HG03565 (cell line): ENCODE data around the gene OAS1.

ENCODE experiments used
- ATAC-seq: cut with Tn5 transposase; IDR thresholded peaks from one replicate; pipeline ENCODE4 v1.9.1; 2021; ENCODE audit warnings: mild to moderate bottlenecking, moderate library complexity; ENCODE audit not compliant: unreplicated experiment

The OAS1 gene

DNA sequence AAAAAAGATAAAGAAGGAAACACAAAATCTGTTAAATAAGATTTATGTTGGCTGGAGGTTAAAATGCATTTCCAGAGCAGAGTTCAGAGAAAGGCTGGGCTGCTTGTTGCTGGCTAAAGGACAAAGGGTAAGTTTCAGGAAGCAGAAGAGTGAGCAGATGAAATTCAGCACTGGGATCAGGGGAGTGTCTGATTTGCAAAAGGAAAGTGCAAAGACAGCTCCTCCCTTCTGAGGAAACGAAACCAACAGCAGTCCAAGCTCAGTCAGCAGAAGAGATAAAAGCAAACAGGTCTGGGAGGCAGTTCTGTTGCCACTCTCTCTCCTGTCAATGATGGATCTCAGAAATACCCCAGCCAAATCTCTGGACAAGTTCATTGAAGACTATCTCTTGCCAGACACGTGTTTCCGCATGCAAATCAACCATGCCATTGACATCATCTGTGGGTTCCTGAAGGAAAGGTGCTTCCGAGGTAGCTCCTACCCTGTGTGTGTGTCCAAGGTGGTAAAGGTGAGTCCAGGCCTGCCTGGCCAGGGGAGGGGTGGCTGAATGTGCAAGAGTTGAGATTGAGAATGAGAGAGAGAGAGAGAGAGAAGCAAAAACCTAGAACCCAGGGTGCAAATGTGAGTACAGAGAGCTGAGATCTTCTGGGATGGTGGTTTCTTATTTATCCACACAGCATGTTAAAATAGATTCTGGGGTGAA is at the start of gene OAS1:
OAS1 (plus strand) TSS at position 251 of the 703 bp plus-strand sequence; CDS start at position 329, 78 bp downstream.
- ATAC-seq: peak; percentile 59

DNA sequence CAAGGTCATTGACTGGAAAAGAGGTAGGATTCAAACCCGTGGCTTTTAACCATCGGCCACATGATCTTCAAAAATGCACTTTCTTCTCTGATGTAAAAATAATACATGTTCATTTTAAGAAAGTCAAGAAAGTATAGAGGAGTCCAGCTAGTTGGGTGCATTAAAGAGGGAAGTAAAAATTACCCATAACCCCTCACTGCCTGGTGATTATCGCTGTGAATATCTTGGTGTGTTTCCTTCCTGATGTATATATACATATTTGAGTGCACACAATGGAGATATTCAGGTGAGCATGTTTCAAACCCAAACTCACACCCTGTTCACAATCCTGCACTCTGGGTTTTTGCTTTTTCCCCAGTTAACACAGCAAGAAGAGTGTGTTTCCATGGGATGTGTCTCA is 47.5 kb upstream of the OAS1 start:
- no peak for ATAC-seq

DNA sequence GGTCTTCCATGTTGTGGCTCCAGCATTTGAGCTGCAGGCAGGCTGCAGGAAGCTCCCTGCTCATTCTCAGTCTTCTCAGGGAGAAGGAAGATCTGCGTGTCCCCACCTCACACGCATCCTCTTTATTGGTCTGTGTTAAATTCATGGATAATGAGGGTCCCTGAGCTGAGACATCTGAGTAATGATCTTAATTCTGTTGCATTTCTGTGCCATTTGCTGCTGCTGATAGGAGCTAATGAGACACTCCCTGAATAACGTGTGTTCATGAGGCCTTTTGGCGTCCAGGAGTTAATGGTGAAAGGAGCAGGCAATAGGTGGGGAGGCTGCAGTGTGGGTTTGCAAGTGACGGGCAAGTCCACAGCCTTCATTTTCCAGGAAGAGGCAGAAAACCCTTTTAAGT is 46.6 kb upstream of the OAS1 start:
- no peak for ATAC-seq

DNA sequence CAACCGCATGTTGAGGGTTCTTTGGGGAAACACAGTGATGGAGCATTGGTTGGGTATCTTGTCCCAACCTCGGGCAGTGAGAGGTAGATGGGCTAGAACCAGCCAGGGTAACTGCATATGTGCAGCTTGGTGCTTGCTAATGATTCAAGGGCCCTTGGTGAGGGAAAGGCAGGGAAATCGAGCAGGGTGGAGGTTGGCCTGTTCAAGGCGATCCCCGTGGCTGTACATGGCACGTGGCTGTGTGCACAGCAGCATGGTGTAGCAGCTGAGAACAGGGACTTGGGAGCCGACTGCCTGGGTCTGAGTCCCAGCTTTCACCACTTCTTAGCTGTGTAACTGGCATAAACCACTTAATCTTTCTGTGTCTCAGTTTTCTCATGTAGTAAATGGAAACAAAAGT is 45.5 kb upstream of the OAS1 start:
- ATAC-seq: no peak

DNA sequence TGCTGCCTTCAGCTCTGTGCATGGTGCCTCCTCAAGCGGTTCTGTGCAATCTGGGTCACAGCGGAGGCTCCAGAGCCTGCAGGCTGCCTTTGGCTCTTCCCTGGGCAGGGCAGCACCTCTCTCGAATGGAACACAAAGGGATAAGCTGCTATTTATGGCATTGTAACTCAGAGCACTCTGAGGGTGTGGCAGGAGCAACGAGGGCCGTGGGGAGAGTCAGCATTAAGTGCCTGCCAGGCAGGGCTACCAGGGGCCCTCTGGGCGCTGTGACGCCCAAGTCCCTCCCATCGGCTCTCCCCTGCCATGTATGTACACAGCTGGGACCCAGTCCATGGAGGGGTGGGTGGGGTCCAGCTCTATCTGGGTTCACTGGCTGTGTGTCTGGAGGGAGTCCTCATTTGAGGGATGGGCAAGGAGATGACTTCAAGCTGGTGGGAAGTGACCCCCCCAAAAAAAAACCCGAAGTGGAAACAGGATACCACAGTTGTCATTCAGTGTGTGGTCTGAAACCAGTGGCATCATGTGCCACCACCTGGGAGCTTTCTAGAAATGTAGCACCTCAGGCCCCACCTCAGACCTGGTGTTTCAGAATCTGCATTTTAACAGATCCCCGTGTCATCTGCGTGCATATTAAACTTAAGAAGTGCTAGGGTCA is 44.0 kb upstream of the OAS1 start:
- ATAC-seq: no peak

DNA sequence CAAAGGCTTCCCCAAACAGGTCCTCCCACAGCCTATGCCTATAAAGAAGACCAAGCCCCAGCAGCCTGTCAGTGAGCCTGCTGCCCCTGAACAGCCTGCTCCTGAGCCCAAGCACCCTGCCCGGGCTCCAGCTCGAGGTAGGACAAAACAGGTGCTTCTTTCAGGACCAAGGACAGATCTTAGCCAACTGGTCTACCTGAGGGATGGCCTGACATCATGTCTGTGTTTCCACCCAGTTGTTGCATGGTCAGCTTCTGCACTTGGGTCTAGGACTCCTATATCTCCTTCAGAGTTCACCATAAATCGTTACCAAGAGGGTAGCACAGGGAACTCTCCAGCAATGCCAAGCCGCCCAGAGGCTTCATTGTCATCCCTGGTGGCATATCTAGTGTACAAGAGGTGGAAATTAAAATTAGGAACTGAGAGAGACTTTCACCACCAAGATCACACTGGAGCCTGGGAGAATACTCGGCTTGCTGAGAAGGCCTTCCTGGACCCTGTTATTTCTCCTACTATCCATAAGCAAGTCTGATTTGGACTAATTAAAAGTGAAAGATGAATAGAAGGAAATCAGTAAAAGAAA is 38.2 kb upstream of the OAS1 start:
- ATAC-seq: no peak

DNA sequence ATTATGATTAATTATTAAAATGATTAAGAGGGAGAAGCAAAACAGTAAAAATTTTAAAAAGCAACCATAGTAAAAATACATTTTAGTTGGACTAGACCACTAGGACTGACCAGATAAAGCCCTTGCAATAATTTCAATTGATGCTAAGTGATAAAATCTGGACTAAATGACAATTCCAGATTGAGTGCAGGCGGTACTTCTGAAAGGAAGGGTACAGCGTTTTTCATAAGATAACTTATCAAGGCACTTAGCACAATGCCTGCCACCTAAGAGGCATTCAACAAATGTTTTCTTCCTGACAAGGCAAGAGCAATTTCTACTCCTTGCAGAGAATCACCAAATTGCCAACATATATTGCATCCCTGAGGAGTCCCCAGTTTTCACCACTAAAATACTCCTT is 37.7 kb upstream of the OAS1 start:
- ATAC-seq: no peak

DNA sequence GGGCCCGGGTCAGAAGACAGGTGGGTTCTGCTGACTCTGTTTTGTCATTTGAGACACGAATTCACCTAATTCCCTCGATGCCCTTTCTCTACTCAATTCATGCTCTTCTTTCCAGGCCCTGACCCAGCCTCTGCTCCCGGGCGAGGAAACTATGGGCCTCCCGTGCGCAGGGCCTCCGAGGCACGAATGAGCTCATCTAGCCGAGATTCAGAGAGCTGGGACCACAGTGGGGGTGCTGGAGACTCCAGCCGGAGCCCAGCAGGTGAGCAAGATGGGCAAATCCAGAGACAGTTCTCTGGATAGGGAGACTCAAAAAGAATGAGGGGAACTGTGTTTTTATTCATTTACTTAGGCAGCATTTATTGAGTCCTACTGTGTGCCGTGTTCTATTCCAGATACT is 37.0 kb upstream of the OAS1 start:
- ATAC-seq: no peak

DNA sequence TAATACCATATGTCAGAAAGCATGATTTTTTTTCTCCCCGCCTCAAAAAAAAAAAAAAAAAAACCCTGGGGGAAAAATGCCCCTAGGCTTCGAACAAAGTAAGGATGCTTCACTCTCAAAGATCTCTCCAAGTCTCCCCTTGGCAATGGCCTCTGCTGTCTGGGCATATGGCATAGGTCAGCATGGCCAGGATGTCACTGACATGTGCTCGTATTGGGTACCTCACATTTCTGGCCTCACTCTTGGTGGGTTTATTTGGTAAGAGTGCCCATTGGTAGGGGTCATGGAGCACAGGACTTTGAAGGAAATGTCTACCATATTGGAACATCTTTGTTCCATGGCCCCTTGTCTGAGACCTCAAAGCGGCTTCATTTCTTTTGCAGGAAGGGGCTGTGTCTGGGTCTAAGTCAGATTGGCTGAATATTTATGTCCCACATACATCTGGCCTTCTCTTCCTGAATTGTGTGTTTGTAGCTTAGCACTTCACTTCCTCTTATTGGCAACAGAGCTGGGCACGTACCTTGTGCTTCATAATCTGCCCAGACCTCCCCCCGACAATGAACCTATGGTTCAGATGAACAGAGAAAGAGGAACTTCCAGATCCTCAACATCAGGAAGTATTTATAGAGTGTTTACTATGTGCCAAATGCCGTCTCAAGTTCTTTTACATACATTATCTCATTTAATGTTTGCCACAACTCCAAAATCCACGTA is 36.3 kb upstream of the OAS1 start:
- no peak for ATAC-seq

DNA sequence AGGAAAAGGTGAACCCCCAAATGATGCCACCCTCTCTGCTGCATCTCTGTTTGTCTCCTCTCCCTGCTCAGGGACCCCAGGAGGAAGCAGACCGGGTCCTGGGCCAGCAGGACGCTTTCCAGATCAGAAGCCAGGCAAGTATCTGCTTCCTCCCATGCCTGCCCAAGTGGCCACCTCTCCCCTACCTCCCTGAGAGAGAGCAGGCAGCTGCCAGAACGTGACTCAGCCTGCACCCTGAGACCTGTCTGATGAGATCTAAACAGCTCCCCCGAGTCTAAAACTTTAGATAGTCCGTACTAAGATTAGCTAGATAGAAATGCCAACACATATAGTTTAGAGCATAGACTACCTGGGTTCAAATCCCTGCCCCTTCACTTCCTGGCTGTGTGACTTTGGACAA is 31.2 kb upstream of the OAS1 start:
- no peak for ATAC-seq

DNA sequence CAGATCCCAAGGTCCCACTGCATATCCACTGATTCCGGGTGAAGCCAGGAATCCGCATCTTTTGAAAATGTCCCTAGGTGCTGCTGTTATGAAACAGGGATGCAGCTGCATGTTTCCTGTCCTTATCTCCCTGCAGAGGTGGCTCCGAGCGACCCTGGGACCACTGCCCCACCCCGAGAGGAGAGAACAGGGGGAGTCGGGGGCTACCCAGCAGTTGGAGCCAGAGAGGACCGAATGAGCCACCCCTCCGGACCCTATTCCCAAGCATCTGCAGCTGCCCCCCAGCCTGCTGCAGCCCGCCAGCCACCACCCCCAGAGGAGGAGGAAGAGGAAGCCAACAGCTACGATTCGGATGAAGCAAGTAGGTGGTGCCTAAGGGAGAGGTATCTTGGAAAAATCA is 30.3 kb upstream of the OAS1 start:
- no peak for ATAC-seq

DNA sequence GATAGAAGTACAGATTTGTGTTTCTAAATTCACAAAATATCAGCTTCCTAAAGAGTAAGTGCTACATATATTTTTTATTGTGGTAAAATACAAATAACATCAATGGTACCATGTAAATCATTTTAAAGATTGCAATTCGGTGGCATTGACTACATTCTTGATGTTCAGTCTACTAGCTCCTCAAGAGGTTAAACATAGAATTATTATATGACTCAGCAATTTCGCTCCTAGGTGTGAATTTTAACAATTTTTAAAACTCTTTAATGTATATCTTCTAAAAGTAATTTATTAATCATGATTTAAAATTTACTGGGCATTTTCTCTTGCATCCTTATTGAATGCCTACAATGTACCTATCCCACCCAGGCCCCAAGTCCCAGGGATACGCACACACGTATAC is 29.8 kb upstream of the OAS1 start:
- ATAC-seq: no peak

DNA sequence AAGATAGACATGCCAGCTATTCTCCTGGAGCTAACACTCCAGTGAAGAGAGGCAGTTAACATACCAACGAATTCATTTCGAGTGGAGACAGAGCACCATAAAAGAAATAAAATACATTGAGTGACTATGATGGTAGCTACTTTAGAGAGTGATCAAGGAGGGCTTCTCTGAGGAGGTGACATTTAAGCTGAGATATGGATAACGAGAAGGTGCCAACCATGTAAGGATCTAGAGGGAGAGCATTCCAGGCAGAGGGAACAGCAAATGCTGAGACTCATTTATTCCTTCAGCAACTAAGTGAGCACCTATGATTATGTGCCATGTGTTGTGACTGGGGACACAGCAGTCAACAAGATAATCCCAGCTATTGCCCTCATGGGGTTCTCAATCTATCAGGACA is 28.3 kb upstream of the OAS1 start:
- no peak for ATAC-seq

DNA sequence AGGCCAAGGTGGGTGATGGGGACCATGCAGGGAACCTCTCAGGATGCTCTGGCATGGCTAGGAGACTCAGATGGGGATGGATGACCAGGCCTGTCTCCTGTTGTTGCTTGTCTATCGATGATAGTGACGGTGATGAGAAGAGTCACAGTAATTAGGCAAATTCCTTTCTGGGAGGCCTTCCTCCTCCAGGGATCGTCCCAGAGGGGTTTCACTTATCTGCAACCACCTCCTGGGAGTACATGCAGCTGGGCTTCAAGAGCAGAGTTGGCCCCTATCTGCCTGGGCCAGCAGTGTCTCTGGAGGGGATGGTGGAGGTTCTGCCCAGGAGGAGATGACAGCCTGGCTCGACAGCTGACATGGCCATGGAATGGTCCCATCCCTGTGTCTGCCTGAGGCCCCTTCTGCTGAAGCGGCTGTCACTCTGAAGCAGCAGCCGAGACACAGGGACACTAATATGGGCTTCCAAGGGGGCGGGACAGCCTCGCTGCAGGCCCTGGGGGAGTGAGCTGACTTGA is 27.5 kb upstream of the OAS1 start:
- no peak for ATAC-seq

DNA sequence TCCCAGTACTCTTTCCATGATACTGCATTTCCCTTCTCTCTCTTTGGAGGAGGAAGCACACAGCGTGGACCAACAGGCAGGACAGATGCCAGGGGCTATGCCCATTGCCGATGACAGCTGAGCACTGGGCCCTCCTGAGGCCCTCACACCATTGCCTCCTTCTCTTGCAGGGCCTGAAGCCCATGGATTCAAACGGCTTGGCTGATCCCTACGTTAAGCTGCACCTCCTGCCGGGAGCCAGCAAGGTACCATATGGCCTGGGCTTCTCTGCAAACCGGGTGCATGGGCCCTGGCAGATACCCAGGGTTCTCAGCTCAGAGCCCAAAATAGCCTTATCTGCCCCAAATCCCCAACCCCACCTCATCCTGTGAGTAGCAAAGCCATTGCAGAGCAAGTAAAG is 25.2 kb upstream of the OAS1 start:
- no peak for ATAC-seq

DNA sequence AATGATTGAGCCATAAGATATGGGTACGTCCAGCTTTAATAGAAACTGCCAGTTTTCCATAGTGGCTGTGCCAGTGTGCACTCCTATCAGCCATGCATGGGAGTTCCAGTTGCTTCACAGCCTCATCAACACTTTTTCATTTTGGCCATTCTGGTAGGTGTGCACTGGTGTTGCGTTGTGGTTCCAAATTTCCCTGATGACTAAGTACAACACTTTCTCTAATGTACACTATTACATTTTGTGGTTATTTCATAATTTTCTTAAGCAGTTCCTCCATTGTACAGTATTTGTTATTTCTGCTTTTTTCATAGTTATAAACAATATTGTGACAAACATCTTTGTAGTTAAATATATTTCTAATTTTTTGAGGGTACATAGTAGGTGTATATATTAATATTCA is 21.5 kb upstream of the OAS1 start:
- ATAC-seq: no peak

DNA sequence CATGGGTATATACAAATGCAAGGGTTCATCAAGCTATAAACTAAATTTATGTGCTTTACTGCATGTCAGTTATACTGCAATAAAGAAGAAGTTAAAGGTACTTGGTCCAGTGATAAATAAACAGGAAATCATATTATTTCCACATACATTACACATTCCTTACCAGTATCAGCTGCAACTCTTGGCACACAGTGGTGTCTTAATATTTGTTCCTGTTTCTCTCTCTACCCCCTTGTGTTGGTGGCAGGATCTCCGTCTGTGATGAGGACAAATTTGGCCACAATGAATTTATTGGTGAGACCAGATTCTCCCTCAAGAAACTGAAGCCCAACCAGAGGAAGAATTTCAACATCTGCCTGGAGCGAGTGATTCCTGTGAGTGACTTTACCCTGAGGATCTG is 19.2 kb upstream of the OAS1 start:
- ATAC-seq: no peak

DNA sequence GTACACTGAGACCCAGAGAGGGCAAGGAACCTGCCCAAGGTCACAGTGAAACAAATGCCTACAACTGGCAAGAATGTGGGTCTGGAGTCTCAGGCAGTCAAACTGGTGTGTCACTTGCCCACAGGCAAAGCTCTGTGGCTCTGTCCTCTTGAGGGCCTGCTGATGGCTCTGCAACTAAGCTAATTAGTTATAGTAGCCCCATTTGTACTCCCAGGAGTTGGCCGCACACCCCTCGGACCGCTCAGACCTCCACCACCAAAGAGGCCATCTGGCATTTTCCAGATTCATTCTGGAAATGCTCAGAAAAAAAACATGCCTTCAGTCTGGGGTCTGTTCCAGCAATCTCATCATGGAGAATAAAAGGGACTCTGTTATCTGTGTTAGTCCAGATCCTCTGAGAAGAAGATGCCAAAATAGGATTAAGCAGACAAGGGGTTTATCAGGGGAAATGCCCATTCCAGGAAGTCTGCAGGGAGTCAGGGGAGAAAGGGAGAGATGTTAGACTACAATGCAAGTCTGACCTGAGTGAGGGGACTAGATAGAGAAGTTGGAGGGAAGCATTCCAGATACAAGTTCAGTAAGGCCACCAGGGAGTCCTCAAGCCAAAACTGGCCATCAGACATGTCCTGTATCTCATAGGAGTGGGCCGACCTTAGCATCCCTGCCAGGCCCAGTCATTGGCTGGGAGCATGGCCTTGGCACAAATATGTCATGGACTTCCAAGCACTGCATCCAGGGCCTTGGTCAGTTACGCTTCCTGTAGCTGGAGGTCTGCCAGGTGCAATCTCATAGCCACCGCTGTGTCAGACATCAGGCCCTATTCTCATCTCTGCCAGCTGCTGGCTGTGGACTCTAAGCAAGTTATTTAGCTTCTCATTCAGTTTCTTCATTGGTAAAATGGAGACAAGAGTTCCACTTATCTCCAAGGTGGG is 15.4 kb upstream of the OAS1 start:
- no peak for ATAC-seq

DNA sequence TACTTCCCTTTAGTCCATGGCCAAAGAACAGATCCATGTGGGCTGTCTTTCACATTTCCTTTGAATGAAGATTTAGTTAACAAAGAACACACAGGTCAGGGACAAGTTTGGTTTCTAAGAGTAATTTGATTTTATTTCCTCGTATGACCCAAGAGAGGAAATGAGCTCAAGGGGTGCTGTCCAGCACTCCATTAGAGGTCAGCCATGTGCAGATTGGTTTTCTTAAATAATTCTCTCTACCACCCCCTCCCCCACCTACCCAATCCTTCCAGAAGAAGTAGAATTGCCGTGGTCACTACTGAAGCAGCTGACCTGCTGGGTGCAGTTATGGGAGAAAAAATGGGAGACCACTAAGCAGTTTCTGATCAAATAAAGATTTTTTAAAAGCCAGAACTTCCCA is 13.9 kb upstream of the OAS1 start:
- ATAC-seq: no peak

DNA sequence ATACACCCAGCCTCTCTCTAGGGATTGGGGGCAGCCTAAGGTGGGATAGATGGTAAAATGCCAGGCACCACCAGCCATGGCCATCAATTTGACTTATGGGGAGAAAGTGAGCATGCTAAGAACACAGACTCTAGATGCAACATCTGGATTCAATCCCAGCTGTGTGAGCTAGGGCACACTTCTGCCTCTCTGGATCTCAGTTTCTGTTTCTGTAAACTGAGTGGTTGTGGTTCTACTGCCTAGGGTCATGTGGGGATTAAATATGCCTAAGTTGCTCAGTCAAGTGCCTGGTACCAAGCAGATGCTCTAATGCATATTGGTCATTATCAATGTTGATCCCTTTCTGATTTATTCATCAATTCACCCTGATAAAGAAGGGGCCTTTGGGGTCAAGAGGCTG is 12.6 kb upstream of the OAS1 start:
- ATAC-seq: no peak

DNA sequence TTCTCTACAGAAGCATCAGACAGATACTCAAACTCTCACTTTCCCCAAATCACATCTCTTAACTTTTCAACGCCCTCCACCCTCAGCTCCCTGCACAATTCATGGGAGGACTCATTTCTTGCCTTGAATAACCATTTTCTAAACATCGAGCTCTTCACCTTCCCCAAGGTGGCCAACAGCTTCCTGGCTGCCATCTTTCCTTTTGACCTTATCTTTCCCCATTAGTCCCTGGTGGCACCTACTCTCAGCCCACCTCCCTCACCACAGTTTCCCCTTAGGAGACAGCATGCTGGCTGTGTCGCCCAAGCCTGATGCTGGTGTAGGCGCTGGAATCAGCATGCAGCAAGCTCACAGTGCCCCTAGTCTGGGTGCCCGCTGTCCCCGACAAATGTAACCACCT is 8.4 kb upstream of the OAS1 start:
- ATAC-seq: no peak
